HG03378 (cell line): ENCODE measurements around the gene MLLT10.

Source experiments
- ATAC-seq: cut with Tn5 transposase; IDR thresholded peaks from one replicate; pipeline ENCODE4 v1.9.1; 2021; ENCODE audit warnings: mild to moderate bottlenecking, moderate library complexity; ENCODE audit not compliant: unreplicated experiment

Gene MLLT10

DNA sequence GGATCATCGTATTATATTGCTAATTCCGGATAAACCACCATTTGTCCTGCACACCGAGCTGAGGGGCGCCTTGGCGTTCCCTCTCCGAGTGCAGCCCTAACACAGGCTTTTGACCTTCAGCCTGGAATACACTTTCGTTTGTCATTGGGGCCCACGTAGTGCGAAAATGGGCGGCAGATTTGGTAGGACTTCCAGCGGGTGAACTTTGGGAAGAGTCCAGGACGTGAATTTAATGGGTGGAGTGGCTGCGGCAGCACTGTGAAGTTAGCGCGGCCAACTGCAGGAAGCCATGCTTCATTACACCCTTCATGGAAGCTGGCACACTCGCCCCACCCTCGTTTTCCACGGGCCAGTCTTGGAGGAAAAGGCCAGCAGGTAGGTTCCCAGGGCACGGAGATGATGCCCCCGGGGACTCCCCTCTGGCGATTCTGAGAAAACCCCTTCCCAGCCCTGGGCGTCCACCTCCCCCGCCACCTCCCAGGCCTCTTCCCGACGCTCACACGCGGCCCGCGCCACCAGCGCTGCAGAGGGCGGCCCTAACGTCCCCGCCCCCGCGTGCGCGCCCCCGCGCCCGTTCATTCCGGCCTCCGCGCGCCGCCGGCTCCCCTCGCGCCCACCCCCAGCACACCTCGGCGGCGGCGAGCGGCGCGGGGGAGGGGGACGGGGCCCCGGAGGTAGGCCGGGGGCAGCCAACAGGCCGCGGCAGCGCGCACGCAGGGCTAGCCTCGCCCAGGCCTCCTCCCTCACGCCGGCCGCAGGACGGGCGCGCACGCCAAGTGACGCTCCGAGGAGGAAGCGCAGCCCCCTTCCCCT lies at the start of gene MLLT10:
MLLT10 (plus strand) TSS at position 766 of the 813 bp plus-strand sequence. CDS start 413 bp downstream, outside the sequence.
- peak; percentile 60 for ATAC-seq

DNA sequence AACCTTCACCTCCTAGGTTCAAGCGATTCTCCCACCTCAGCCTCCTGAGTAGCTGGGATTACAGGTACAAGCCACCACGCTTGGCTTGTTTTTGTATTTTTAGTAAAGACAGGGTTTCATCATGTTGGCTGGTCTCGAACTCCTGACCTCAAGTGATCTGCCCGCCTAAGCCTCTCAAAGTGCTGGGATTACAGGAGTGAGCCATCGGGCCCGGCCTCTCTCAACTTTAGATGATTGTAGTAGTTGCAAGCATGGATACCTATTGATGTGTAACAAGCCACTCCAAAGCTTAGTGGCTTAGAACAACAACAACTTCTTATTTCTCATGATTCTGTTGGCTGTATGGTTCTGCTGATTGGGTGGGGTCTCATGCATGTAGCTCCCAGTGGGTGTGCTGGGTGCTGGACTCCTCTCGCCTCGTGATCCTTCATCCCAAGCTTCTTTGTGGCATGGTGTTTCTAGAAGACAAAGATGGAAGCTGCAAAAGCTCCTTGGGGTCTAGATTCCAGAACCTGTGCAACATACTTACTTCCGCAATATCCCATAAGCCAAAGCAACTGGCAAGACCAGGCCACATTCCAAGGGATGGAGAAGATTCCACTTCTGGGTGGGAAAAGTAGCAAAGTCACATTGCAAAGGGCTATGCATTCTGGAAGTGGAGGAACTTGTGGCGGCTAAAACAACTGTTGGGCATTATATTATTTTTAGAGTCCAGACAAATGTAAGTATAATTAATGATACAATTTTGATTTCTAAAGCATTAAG lies 46.4 kb upstream of the MLLT10 start:
- ATAC-seq, result no peak

- no peak for ATAC-seq
These were observed 45.6 kb upstream of the MLLT10 start for GRCh38 chr10:21488246-21488956.

DNA sequence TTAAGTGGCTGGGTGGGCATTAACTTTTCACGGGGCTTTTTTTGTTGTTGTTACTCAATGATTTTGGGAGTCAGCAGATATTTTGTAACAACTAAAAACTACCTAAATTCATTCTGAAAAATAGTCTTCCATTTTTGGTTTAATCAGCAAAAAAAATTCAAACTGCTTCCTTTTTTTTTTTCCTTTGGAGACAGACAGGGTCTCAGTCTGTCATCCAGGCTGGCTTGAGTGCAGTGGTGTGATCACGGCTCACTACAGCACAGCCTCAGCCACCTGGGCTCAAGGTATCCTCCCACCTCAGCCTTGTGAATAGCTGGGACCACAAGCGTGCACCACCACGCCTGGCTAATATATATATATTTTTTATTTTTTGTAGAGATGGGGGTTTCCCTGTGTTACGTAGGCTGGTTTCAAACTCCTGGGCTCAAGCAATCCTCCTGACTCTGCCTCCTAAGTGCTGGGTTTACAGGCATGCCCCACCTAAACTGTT lies 45.0 kb upstream of the MLLT10 start:
- ATAC-seq, result no peak

DNA sequence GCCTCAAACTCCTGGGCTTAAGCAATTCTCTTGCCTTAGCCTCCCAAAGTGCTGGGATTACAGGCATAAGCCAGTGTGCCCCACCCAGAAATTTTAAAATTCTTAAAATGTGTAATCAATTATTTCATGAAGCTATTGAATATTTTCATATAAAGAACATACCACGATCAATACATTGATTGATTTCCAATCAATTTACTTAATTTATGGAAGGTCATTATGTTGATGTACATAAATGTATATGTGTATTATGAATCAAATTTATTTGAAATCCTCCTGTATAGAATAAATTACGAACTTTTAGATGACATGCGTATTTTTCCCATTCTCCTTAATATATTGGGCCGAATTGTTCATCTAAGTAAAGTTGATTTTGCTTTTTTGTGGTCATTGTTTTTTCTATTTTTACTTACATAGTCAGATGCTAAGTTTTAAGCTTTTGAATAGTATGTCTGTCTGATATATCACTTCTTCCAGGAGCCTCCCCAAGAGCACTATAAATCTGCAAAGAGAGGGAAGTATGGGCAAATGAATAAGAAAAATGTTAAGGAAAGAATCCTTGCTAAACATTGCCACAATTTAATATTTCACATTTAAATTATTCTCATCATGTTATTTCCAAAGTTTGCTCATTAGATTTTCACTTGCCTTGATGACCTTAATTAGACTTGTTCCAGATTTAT lies 43.9 kb upstream of the MLLT10 start:
- ATAC-seq, result no peak

- no peak for ATAC-seq
These were observed 43.3 kb upstream of the MLLT10 start for GRCh38 chr10:21490711-21491105.

- ATAC-seq, result no peak
These were observed 41.6 kb upstream of the MLLT10 start for GRCh38 chr10:21492421-21492820.

DNA sequence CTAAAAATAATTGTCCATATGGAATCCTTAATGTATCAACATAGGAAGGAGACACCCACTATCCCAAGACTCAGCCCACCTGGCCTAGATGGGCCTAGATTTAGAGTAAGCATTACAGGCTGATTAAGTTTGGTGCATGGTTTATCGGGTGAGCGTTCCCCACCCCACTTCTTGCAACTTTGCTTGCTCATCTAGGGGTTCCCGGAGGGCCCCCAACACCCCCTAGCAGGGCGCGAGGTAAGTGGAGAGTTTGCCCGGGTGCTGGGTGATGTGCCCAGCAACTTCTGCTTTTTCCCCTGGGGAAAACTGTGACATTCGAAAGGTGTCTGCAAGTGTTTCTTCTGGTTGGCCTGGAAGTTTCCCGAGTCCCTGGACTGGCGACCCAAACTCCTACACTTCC lies 40.2 kb upstream of the MLLT10 start:
- ATAC-seq, result no peak

GRCh38 chr10:21494191-21495001 lies 39.6 kb upstream of the MLLT10 start:
- ATAC-seq, result no peak

- peak; percentile 7 for ATAC-seq
These were observed 38.9 kb upstream of the MLLT10 start for GRCh38 chr10:21495002-21495751.

- peak; percentile 47 for ATAC-seq
These were observed 38.2 kb upstream of the MLLT10 start for GRCh38 chr10:21495752-21496342.

- peak; percentile 57 for ATAC-seq
These were observed 37.5 kb upstream of the MLLT10 start for GRCh38 chr10:21496343-21497176.

GRCh38 chr10:21497177-21497807 lies 36.7 kb upstream of the MLLT10 start:
- ATAC-seq, result no peak

GRCh38 chr10:21498377-21498776 lies 35.7 kb upstream of the MLLT10 start:
- ATAC-seq, result no peak

- no peak for ATAC-seq
These were observed 35.0 kb upstream of the MLLT10 start for GRCh38 chr10:21498986-21499385.

DNA sequence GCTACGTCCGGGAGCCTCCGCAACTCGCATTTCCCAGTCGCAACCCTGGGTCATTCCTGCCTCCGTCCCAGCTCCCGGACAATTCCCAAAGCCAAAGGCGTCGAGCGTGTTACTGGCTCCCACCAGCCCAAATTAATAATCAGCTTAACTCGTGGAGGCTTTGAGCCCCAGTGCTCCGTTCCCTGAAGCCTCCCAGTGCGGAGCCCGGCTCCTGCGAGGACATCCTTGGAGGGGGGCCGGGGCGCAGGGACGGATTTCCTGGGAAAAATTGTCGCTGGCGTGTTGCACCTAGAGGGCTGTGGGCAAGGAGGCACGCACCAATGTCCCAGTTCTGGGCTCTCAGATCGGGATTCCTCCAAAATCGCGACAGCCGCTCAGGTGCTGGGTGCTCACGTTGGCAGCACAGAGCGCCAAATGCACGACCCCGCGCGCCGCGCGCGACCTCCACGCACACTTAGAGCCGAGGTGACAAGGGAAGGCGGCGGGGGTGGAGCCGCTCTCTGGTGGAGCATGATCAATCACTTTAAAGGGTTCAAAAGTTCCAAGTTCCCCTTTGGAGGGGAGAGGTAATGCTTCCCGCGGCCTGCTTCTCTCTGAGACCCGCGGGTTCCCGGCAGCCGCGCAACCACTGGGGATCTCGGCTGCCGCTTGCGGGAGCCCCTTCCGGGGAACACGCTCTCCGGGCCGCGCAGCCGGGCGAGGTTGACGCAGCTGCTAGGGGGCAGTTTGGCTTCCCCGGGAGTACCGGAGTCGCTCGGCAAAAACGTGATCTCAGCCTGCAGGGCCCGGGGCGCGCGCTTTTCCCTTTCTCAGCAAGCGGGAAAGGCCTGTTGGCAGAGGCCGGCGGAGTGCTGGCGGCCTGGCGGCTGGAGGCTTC lies 34.1 kb upstream of the MLLT10 start:
- ATAC-seq, result no peak

GRCh38 chr10:21500578-21500910 lies 33.5 kb upstream of the MLLT10 start:
- ATAC-seq, result no peak
